ENCODE results near the gene RNF6. TPM values are rescaled to one million over a fixed set of nuclear protein-coding genes. Genes with fewer than 3 reads are reported as not detected.

Gene RNF6
- total RNA-seq, 1 experiment from 2014 or later, result 33.2 TPM

GRCh38 chr13:26247011-26247410 is 24.9 kb upstream of the RNF6 start (continued):
- TF ChIP-seq ZBTB33 (IDR thresholded peaks at IDR 0.05; ENCODE audit: extremely low read depth, insufficient replicate concordance, low read length), result no peak
- TF ChIP-seq REST (IDR thresholded peaks at IDR 0.05; ENCODE audit: low read depth), result no peak
- TF ChIP-seq RAD21 (IDR thresholded peaks at IDR 0.05; ENCODE audit: low read depth), result no peak
- no peak for TF ChIP-seq SIN3A (IDR thresholded peaks at IDR 0.05; ENCODE audit: low read depth)
- no peak for TF ChIP-seq EGR1 (IDR thresholded peaks at IDR 0.05; ENCODE audit: low read depth)
- TF ChIP-seq ZFX (IDR thresholded peaks at IDR 0.05), result no peak

GRCh38 chr13:26246154-26246553 is 24.0 kb upstream of the RNF6 start:
- BruUV-seq (replicated peaks), result no TSS peak
- no peaks in the 10 kb centered on the region for H3K79me2 ChIP-seq (ENCODE audit: insufficient read depth, low read length)
- no peaks in the 10 kb centered on the region for H3K9me2 ChIP-seq (ENCODE audit: insufficient read depth)
- no peaks in the 10 kb centered on the region for H3K4me1 ChIP-seq (ENCODE audit: control insufficient read depth in 1 of 2, insufficient read depth in 2 of 2, low read length in 2 of 2)
- no peak overlapping the region for H3K27ac ChIP-seq (ENCODE audit: low read depth, low read length)
- H2AFZ ChIP-seq (ENCODE audit: low read depth, low read length, poor library complexity, severe bottlenecking), result no peak overlapping the region
- no peaks in the 10 kb centered on the region for H4K20me1 ChIP-seq (ENCODE audit: insufficient read depth)
- H3K27me3 ChIP-seq (ENCODE audit: insufficient read depth, low read length), result no peaks in the 10 kb centered on the region
- no peak overlapping the region for H3K4me2 ChIP-seq (ENCODE audit: low read length)
- ATAC-seq, result no peak
- RAD21 ChIA-PET (ENCODE audit: low non-redundant PET in 1 of 2, low total read pairs in 2 of 2, uncharacterized antibody in 2 of 2, unreplicated experiment in 2 of 2), result no interaction called here
- H3K9me3 ChIP-seq (ENCODE audit: control insufficient read depth in 1 of 2, insufficient read depth in 1 of 2, low read depth in 1 of 2, low read length in 2 of 2), result no peaks in the 10 kb centered on the region
- POLR2A ChIA-PET, result no interaction called here
- no peak overlapping the region for H3K4me3 ChIP-seq (replicated peaks in 1 of 2; ENCODE audit: low read depth in 1 of 2, low read length in 2 of 2)
- no peaks in the 10 kb centered on the region for H3K36me3 ChIP-seq (ENCODE audit: control insufficient read depth in 1 of 2, insufficient read depth in 2 of 2, low read length in 2 of 2)
- intact Hi-C loops (cut with micrococcal nuclease), result no loop called here
- H3K9ac ChIP-seq (ENCODE audit: low read length), result no peak overlapping the region
- TF ChIP-seq CTCF (IDR thresholded peaks at IDR 0.05 in 2 of 3, conservative IDR thresholded peaks at IDR 0.05 in 1 of 3; ENCODE audit: borderline replicate concordance in 1 of 3, insufficient read depth in 1 of 3, low read depth in 2 of 3, low read length in 2 of 3) (no peak), YY1 (IDR thresholded peaks at IDR 0.05; ENCODE audit: extremely low read depth, insufficient replicate concordance, low read depth, low read length) (no peak), POLR2AphosphoS5 (IDR thresholded peaks at IDR 0.05; ENCODE audit: low read depth, low read length) (no peak), ELF1 (IDR thresholded peaks at IDR 0.05; ENCODE audit: borderline replicate concordance, low read depth) (no peak), FOSL1 (IDR thresholded peaks at IDR 0.05; ENCODE audit: low read depth) (no peak), POLR2A (IDR thresholded peaks at IDR 0.05; ENCODE audit: borderline replicate concordance, extremely low read depth, insufficient read depth, insufficient read length) (no peak), CEBPB (IDR thresholded peaks at IDR 0.05; ENCODE audit: low read depth) (no peak), RAD21 (IDR thresholded peaks at IDR 0.05; ENCODE audit: low read depth) (no peak), ZNF274 (IDR thresholded peaks at IDR 0.05; ENCODE audit: low read depth, low read length) (no peak), CBX3 (IDR thresholded peaks at IDR 0.05; ENCODE audit: low read depth) (no peak), EZH2 (IDR thresholded peaks at IDR 0.05) (no peak), SP1 (IDR thresholded peaks at IDR 0.05; ENCODE audit: low read depth) (no peak)
- CTCF ChIA-PET, result no interaction called here
- DNase-seq (ENCODE audit: low read depth, low spot score), result no peak
